Fibroblast of the conjunctiva (primary cell): ENCODE measurements around the gene PAPPA2.
"Not testable (repeated sequence)": the region's sequence is repeated elsewhere in the genome, so short reads cannot be mapped to it uniquely, and the experiment has no call there.

ENCODE experiments used
- DNase-seq: peaks from one replicate; pipeline ENCODE4 v3.0.0-alpha.2; 2010; ENCODE audit warnings: low read depth

Gene PAPPA2

GRCh38 chr1:176693697-176694329, 230.8 kb downstream of the PAPPA2 start:
- no peak for DNase-seq

- no peak for DNase-seq
These were observed 231.7 kb downstream of the PAPPA2 start for GRCh38 chr1:176694713-176695112.

GRCh38 chr1:176696109-176696508, 233.1 kb downstream of the PAPPA2 start:
- no peak for DNase-seq

GRCh38 chr1:176696689-176697088, 233.7 kb downstream of the PAPPA2 start:
- no peak for DNase-seq

- DNase-seq = no peak
These were observed 236.8 kb downstream of the PAPPA2 start for GRCh38 chr1:176699821-176700220.

- DNase-seq = no peak
These were observed 238.3 kb downstream of the PAPPA2 start for GRCh38 chr1:176701151-176701866.

- no peak for DNase-seq
These were observed 239.9 kb downstream of the PAPPA2 start for GRCh38 chr1:176702901-176703300.

GRCh38 chr1:176705585-176705984, 242.6 kb downstream of the PAPPA2 start:
- DNase-seq = no peak

GRCh38 chr1:176717066-176717750, 254.2 kb downstream of the PAPPA2 start:
- DNase-seq = no peak

GRCh38 chr1:176719447-176719846, 256.5 kb downstream of the PAPPA2 start:
- no peak for DNase-seq

- no peak for DNase-seq
These were observed 257.9 kb downstream of the PAPPA2 start for GRCh38 chr1:176720838-176721237.

- no peak for DNase-seq
These were observed 270.7 kb downstream of the PAPPA2 start for GRCh38 chr1:176733661-176734060.

GRCh38 chr1:176735201-176735600, 272.2 kb downstream of the PAPPA2 start:
- no peak for DNase-seq

GRCh38 chr1:176736015-176736414, 273.0 kb downstream of the PAPPA2 start:
- DNase-seq = no peak

- no peak for DNase-seq
These were observed 278.2 kb downstream of the PAPPA2 start for GRCh38 chr1:176741181-176741580.

- DNase-seq = no peak
These were observed 279.3 kb downstream of the PAPPA2 start for GRCh38 chr1:176742322-176742721.

GRCh38 chr1:176744142-176744541, 281.2 kb downstream of the PAPPA2 start:
- no peak for DNase-seq

- no peak for DNase-seq
These were observed 283.0 kb downstream of the PAPPA2 start for GRCh38 chr1:176745945-176746344.

GRCh38 chr1:176752505-176752904, 289.5 kb downstream of the PAPPA2 start:
- no peak for DNase-seq

- no peak for DNase-seq
These were observed 291.7 kb downstream of the PAPPA2 start for GRCh38 chr1:176754676-176755075.

GRCh38 chr1:176756817-176757216, 293.8 kb downstream of the PAPPA2 start:
- not testable (repeated sequence) for DNase-seq

GRCh38 chr1:176765608-176766007, 302.6 kb downstream of the PAPPA2 start:
- no peak for DNase-seq

GRCh38 chr1:176766779-176767178, 303.8 kb downstream of the PAPPA2 start:
- DNase-seq = no peak
